ENCODE data around the gene MED29.

Gene MED29

GRCh38 chr19:39412867-39413271 lies 21.7 kb downstream of the MED29 start:
- H3K4me3 ChIP-seq (ENCODE audit: low read length), result peak overlapping the region; percentile 92
- TF ChIP-seq CTCF (conservative IDR thresholded peaks at IDR 0.05; ENCODE audit: low read depth, low read length), result no peak
- DNase-seq (ENCODE audit: low read depth), result no peak

- peak overlapping the region; percentile 92 for H3K4me3 ChIP-seq (ENCODE audit: low read length)
- TF ChIP-seq CTCF (conservative IDR thresholded peaks at IDR 0.05; ENCODE audit: low read depth, low read length), result no peak
- no peak for DNase-seq (ENCODE audit: low read depth)
These were observed 22.2 kb downstream of the MED29 start for GRCh38 chr19:39413272-39413910.

- peak; percentile 42 for TF ChIP-seq CTCF (conservative IDR thresholded peaks at IDR 0.05; ENCODE audit: low read depth, low read length)
- H3K4me3 ChIP-seq (ENCODE audit: low read length), result peak overlapping the region; percentile 92
- no peak for DNase-seq (ENCODE audit: low read depth)
These were observed 22.9 kb downstream of the MED29 start for GRCh38 chr19:39413911-39414608.

- no peak for TF ChIP-seq CTCF (conservative IDR thresholded peaks at IDR 0.05; ENCODE audit: low read depth, low read length)
- no peak for DNase-seq (ENCODE audit: low read depth)
- H3K4me3 ChIP-seq (ENCODE audit: low read length), result no peak overlapping the region
These were observed 24.2 kb downstream of the MED29 start for GRCh38 chr19:39415111-39416046.

- no peak for TF ChIP-seq CTCF (conservative IDR thresholded peaks at IDR 0.05; ENCODE audit: low read depth, low read length)
- DNase-seq (ENCODE audit: low read depth), result no peak
- H3K4me3 ChIP-seq (ENCODE audit: low read length), result no peak overlapping the region
These were observed 25.3 kb downstream of the MED29 start for GRCh38 chr19:39416152-39417120.

- DNase-seq (ENCODE audit: low read depth), result no peak
- H3K4me3 ChIP-seq (ENCODE audit: low read length), result no peak overlapping the region
- no peak for TF ChIP-seq CTCF (conservative IDR thresholded peaks at IDR 0.05; ENCODE audit: low read depth, low read length)
These were observed 26.4 kb downstream of the MED29 start for GRCh38 chr19:39417463-39418181.

Measured in retinal pigment epithelial cell (primary cell).